Right lobe of liver (tissue), 6 donors: ENCODE results near the gene ADGRB3. TPM values are rescaled to one million over a fixed set of nuclear protein-coding genes. Genes with fewer than 3 reads are reported as not detected.

Source experiments
- ATAC-seq, 4 donors: fragments of 200-7000 bp; cut with Tn5 transposase; one replicate each; pipeline ENCODE4 v1.9.1; 2020; ENCODE audit warnings: mild to moderate bottlenecking in 4 of 4, moderate library complexity in 4 of 4
- DNase-seq, 3 donors: peaks; one replicate each; pipeline ENCODE4 v3.0.0-alpha.2; 2020
- H3K27ac ChIP-seq, 3 donors: fragments of 200-600 bp; one replicate each; pipeline ENCODE4 v1.8.0; 2022
- H3K27me3 ChIP-seq, 2 donors: fragments of 200-600 bp; one replicate each; pipeline ENCODE4 v1.8.0; 2022
- H3K36me3 ChIP-seq, 4 donors: fragments of 200-600 bp; sonication (generic) in 1 of 4; one replicate each; pipeline versions ENCODE4 v1.5.1 to v1.8.0; 2017 to 2022; ENCODE audit warnings: control low read depth in 1 of 4
- H3K4me1 ChIP-seq, 4 donors: fragments of 200-600 bp; sonication (generic) in 1 of 4; one replicate each; pipeline versions ENCODE4 v1.5.1 to v1.8.0; 2017 to 2022; ENCODE audit warnings: control low read depth in 1 of 4
- H3K4me3 ChIP-seq, 3 donors: fragments of 200-600 bp; one replicate each; pipeline ENCODE4 v1.8.0; 2022
- H3K9me3 ChIP-seq, 4 donors: fragments of 200-600 bp; sonication (generic) in 1 of 4; one replicate each; pipeline versions ENCODE4 v1.5.1 to v1.8.0; 2017 to 2022; ENCODE audit warnings: control low read depth in 1 of 4
- POLR2A ChIP-seq: fragments of 450-650 bp; IDR thresholded peaks from one replicate; pipeline ENCODE4 v1.6.1; 2017; ENCODE audit warnings: antibody characterized with exemption, mild to moderate bottlenecking
- WGBS: methylation state at CpG from one replicate; pipeline ENCODE4 v1.1.6; 2018; ENCODE audit warnings: low coverage, low lambda C conversion rate; ENCODE audit not compliant: insufficient coverage; ENCODE audit errors: missing lambda C conversion rate; 5-methylcytosine and 5-hydroxymethylcytosine counted together
- intact Hi-C, 2 donors: fragments of 100-400 bp; cut with DNase I; formaldehyde crosslinking; loops; one replicate each; pipeline versions ENCODE4 v1.11.2 to v1.14.1; 2022
- total RNA-seq, 6 experiments: library from RNA; depleted of rRNA in 2 of 6; stranded (reverse); fragments of >200 nt in 2 of 6; fragmentation: NEBNext Ultra II Directional in 3 of 6; extraction: Animal tissue kit (Norgen Biotek cat#: 25700) in 3 of 6; gene quantifications; one replicate each; pipeline versions ENCODE4 v1.1.0 to v1.2.4, GENCODE V29; 2016 to 2023
- TF ChIP-seq, protein P1 (sequence below), 4 donors: fragments of 200-600 bp in 3 of 4; fragments of 450-650 bp in 1 of 4; IDR thresholded peaks; one replicate each; pipeline versions ENCODE4 v1.5.1 to v1.8.0; 2016 to 2022; ENCODE audit warnings: antibody characterized with exemption in 4 of 4, mild to moderate bottlenecking in 2 of 4
- donor health status: DM: no; HTN: yes; CAD: no.
- donor health status: DM: no; HTN: no; CAD: no.
- donor health status: DM: no; HTN: no; CAD: no.
- donor health status: DM: no; HTN: yes; CAD: no.
- donor health status: DM: no; HTN: yes; CAD: no.

The ADGRB3 gene
- total RNA-seq, 6 experiments from 2014 or later: 0.18 to 0.42 (median 0.24) TPM

DNA sequence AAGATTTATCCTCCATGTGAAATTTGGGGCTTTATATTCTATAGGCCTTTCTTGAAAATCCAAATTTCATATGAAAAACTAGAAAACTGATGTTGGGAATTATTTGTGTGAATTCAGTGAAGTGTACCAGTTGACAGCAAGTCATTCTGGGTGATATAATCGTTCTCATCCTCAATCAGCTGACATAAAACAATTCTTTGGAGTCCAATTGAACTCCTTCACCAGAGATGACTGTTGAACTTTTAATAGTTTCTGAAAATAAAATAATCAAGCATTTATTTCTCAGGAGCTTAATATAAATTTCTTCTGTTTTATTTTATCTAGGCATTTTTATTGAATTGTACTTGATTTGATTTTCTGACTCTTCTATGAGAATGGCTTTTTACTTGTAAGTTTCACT, 92.6 kb downstream of the ADGRB3 start:
- Histone ChIP-seq H3K4me3 (no peak overlapping the region), H3K27ac (peak overlapping the region in 1 of 3 donors; percentile 31), H3K36me3 (no peaks in the 10 kb centered on the region), H3K9me3 (no peaks in the 10 kb centered on the region), H3K27me3 (no peaks in the 10 kb centered on the region), H3K4me1 (peaks cover 0 to 31% (median 2%) of the 10 kb centered on the region in 4 donors)
- 48% methylated on average over 1 of the region's 1 CpG for WGBS
- ATAC-seq: peak in 1 of 4 donors; percentile 23
- DNase-seq: no peak
- intact Hi-C loops: no loop called here
- TF ChIP-seq, protein P1, sequence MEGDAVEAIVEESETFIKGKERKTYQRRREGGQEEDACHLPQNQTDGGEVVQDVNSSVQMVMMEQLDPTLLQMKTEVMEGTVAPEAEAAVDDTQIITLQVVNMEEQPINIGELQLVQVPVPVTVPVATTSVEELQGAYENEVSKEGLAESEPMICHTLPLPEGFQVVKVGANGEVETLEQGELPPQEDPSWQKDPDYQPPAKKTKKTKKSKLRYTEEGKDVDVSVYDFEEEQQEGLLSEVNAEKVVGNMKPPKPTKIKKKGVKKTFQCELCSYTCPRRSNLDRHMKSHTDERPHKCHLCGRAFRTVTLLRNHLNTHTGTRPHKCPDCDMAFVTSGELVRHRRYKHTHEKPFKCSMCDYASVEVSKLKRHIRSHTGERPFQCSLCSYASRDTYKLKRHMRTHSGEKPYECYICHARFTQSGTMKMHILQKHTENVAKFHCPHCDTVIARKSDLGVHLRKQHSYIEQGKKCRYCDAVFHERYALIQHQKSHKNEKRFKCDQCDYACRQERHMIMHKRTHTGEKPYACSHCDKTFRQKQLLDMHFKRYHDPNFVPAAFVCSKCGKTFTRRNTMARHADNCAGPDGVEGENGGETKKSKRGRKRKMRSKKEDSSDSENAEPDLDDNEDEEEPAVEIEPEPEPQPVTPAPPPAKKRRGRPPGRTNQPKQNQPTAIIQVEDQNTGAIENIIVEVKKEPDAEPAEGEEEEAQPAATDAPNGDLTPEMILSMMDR (IDR thresholded peaks at IDR 0.05): no peak
- no peak for TF ChIP-seq POLR2A

DNA sequence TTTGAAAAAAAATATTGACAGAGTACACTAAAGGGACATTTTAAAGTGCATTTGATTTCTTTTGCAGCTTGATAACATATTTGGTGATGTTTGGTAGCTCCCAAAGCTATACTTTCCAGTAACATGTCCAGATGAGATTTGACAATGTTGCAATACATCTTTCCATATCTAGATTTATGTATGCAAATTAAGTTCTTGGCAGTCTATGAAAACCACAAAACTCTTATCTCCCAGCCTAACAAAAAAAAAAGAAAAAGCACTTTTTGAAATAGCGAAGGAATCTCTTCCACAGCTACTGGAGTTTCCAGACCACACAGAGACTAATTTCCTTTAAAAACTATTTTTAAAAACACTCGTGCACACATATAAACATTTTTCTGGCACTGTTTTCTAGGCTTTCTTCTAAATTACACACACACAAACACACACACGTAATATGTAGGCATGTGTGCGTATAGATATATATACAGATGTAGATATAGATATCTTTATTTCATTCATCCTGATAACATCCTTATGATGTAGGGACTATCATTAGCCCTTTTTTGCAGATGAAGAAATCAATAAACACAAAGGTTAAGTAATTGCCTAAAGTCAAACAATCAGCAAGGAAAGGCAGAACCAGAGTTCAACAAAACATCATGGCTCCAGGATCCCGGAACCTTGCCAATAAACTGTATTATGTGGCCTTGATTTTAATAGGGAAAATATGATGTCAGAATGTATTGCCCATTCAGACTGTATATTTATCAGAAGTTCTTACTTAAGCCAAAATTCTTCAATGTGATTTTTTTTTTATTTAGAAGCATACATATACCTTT, 93.3 kb downstream of the ADGRB3 start:
- Histone ChIP-seq H3K4me1 (peaks cover 0 to 31% (median 2%) of the 10 kb centered on the region in 4 donors), H3K27me3 (no peaks in the 10 kb centered on the region), H3K9me3 (no peaks in the 10 kb centered on the region), H3K4me3 (no peak overlapping the region), H3K27ac (peak overlapping the region in 1 of 3 donors; percentile 31), H3K36me3 (no peaks in the 10 kb centered on the region)
- peak; percentile 38 to 78 (median 55) for ATAC-seq
- 20% methylated on average over 5 of the region's 5 CpGs for WGBS
- intact Hi-C loops: no loop called here
- no peak for TF ChIP-seq POLR2A
- TF ChIP-seq, protein P1 (IDR thresholded peaks at IDR 0.05): no peak
- no peak for DNase-seq

DNA sequence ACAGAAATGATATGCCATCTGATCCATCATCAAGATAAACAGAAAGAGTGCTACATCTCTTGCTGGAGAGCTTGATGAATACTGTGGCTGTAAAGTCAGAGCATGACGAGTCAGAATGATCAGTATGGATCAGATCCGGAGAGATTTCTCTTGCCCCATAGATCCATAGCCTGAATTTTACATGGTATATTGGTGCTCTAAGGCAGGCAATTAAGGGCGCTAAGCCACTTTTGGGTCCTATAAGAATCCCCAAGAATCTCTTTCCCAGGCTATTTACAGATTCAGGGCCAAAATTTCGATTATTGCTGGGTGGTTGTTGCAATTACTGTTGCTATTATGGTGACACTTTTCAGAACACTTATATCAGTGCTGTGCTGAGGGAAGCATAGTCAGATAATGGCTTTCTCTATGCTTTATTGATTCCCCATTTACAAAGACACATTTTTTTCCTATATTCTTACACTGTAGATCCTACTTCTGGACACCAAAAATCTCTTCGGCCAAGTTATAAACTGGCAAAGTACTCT, 94.4 kb downstream of the ADGRB3 start:
- WGBS: 69% methylated on average over 5 of the region's 5 CpGs
- DNase-seq: no peak
- TF ChIP-seq, protein P1 (IDR thresholded peaks at IDR 0.05): no peak
- TF ChIP-seq POLR2A: no peak

DNA sequence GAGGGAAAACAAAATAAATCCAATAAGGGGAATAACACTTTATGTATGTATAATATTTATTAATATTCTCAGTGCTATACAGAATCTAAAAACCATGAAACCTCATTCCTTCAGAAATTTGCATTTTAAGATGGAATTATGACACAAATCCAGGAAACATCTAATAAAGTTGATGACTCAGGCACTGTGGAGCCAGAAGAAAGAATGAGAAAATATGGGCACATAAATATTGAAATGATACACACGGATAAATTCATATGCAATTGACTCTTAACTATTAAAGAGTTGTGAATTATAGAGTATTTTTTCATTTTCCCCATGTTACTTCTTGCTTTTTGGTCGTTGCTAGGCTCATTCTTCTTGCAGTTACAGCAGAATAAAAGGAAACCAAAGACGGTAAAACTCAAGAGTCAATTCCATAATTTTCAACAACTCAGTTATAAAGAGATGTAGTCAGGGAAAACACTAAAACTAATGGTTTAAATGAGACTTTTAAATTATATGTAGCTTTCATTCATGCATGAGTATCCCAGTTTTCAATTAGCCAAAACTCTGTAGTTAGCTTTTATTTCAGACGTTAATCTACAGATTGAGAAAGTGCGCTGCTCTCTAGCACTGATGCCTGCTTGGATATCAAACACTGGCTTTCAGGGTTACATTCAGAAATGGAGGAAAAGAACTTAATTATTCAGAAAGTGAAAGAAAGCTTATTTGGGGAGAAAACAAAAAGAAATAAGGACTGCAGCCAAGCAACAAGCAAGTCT, 95.4 kb downstream of the ADGRB3 start:
- no peak for TF ChIP-seq POLR2A
- TF ChIP-seq, protein P1 (IDR thresholded peaks at IDR 0.05): no peak
- WGBS: 54% methylated on average over 5 of the region's 5 CpGs
- intact Hi-C loops: no loop called here
- no peak overlapping the region for H3K27ac ChIP-seq
- no peaks in the 10 kb centered on the region for H3K27me3 ChIP-seq
- H3K4me1 ChIP-seq: peaks cover 0 to 31% (median 2%) of the 10 kb centered on the region in 4 donors
- no peaks in the 10 kb centered on the region for H3K36me3 ChIP-seq
- no peaks in the 10 kb centered on the region for H3K9me3 ChIP-seq
- DNase-seq: no peak
- no peak overlapping the region for H3K4me3 ChIP-seq
- no peak for ATAC-seq

More for the DNA sequence above, 94.4 kb downstream of the ADGRB3 start:
- H3K27ac ChIP-seq: no peak overlapping the region
- no peaks in the 10 kb centered on the region for H3K9me3 ChIP-seq
- H3K36me3 ChIP-seq: no peaks in the 10 kb centered on the region
- no peaks in the 10 kb centered on the region for H3K27me3 ChIP-seq
- H3K4me1 ChIP-seq: peaks cover 0 to 31% (median 2%) of the 10 kb centered on the region in 4 donors
- intact Hi-C loops: no loop called here
- no peak for ATAC-seq
- H3K4me3 ChIP-seq: no peak overlapping the region
